GM23338 (cell line): Measurements from ENCODE around the gene TBC1D16. TPM values are rescaled to one million over a fixed set of nuclear protein-coding genes. Genes with fewer than 3 reads are reported as not detected.
A peak's percentile ranks its signal among the peaks of the same experiment; 100 is the strongest.

Experiments used
- ATAC-seq: fragments of 200-7000 bp; cut with Tn5 transposase; 3 replicates; pipeline ENCODE4 v1.9.1; 2020
- DNase-seq: peaks from one replicate; pipeline ENCODE4 v3.0.0-alpha.2; 2015; ENCODE audit warnings: low spot score
- H2AFZ ChIP-seq: fragments of 200-600 bp; sonication (generic); 2 replicates; pipeline ENCODE4 v1.8.0; 2016; ENCODE audit warnings: antibody characterized with exemption, mild to moderate bottlenecking, moderate library complexity
- H3F3A ChIP-seq: fragments of 200-600 bp; sonication (generic); replicated peaks from 2 replicates; pipeline ENCODE4 v1.8.0; 2017; ENCODE audit warnings: antibody characterized with exemption, mixed run types, low read depth
- H3K27ac ChIP-seq: fragments of 200-600 bp; sonication (generic); 2 replicates; pipeline ENCODE4 v1.6.1; 2016; ENCODE audit warnings: low read depth
- H3K27me3 ChIP-seq: fragments of 200-600 bp; sonication (generic); 2 replicates; pipeline ENCODE4 v1.8.0; 2016; ENCODE audit warnings: mild to moderate bottlenecking, mixed run types, moderate library complexity; ENCODE audit not compliant: insufficient read depth
- H3K36me3 ChIP-seq: fragments of 200-600 bp; sonication (generic); 2 replicates; pipeline ENCODE4 v1.8.0; 2016; ENCODE audit warnings: mild to moderate bottlenecking; ENCODE audit not compliant: insufficient read depth
- H3K4me1 ChIP-seq: fragments of 200-600 bp; sonication (generic); 2 replicates; pipeline ENCODE4 v1.8.0; 2016; ENCODE audit warnings: mild to moderate bottlenecking, moderate library complexity; ENCODE audit not compliant: insufficient read depth
- H3K4me2 ChIP-seq: fragments of 200-600 bp; sonication (generic); 2 replicates; pipeline ENCODE4 v1.7.1; 2017; ENCODE audit warnings: mixed run types
- H3K4me3 ChIP-seq: fragments of 200-600 bp; sonication (generic); 2 replicates; pipeline ENCODE4 v1.6.1; 2016; ENCODE audit warnings: mixed run types
- H3K79me2 ChIP-seq: fragments of 200-600 bp; sonication (generic); replicated peaks from 2 replicates; pipeline ENCODE4 v1.8.0; 2017; ENCODE audit warnings: mild to moderate bottlenecking; ENCODE audit not compliant: insufficient read depth
- H3K9me2 ChIP-seq: fragments of 200-600 bp; sonication (generic); 2 replicates; pipeline ENCODE4 v1.8.0; 2017; ENCODE audit not compliant: insufficient read depth
- H4K20me1 ChIP-seq: fragments of 200-600 bp; sonication (generic); replicated peaks from 2 replicates; pipeline ENCODE4 v1.8.0; 2017; ENCODE audit warnings: mild to moderate bottlenecking; ENCODE audit not compliant: insufficient read depth
- H3K27ac Mint-ChIP-seq: 2 replicates; pipeline ENCODE4 v1.8.0; 2020; ENCODE audit warnings: inconsistent platforms, mild to moderate bottlenecking, moderate library complexity, mixed read lengths
- H3K27me3 Mint-ChIP-seq: 3 replicates; pipeline ENCODE4 v1.8.0; 2022; ENCODE audit warnings: low read depth, mild to moderate bottlenecking, moderate library complexity, mixed read lengths, inconsistent platforms; ENCODE audit not compliant: insufficient read depth, poor library complexity
- H3K36me3 Mint-ChIP-seq: 3 replicates; pipeline ENCODE4 v1.8.0; 2021; ENCODE audit warnings: low read depth, mild to moderate bottlenecking, inconsistent platforms, moderate library complexity, mixed read lengths
- H3K4me1 Mint-ChIP-seq: 3 replicates; pipeline ENCODE4 v1.8.0; 2020; ENCODE audit warnings: mild to moderate bottlenecking, inconsistent platforms, mixed read lengths
- H3K4me3 Mint-ChIP-seq: 3 replicates; pipeline ENCODE4 v1.8.0; 2021; ENCODE audit warnings: moderate library complexity, mild to moderate bottlenecking, inconsistent platforms, mixed read lengths
- H3K9me3 Mint-ChIP-seq: 3 replicates; pipeline ENCODE4 v1.8.0; 2020; ENCODE audit warnings: moderate library complexity, mild to moderate bottlenecking, inconsistent platforms, mixed read lengths
- EZH2 ChIP-seq: fragments of 200-600 bp; sonication (generic); IDR thresholded peaks from one replicate; pipeline ENCODE4 v1.8.0; 2017; ENCODE audit warnings: antibody characterized with exemption, mild to moderate bottlenecking, low read depth; ENCODE audit not compliant: unreplicated experiment
- JUNB ChIP-seq: IDR thresholded peaks from one replicate; pipeline ENCODE4 v1.6.1; 2016; ENCODE audit warnings: antibody characterized with exemption; ENCODE audit not compliant: unreplicated experiment
- NANOG ChIP-seq: IDR thresholded peaks from 2 replicates; pipeline ENCODE4 v1.6.1; 2016; ENCODE audit warnings: antibody characterized with exemption, borderline replicate concordance
- ZNF462 ChIP-seq: fragments of 250-450 bp; sonication (Bioruptor Pico); IDR thresholded peaks from 2 replicates; pipeline ENCODE4 v1.5.0; 2020; ENCODE audit warnings: mild to moderate bottlenecking, moderate library complexity
- polyA plus RNA-seq: library from polyadenylated mRNA; unstranded; fragments of >200 nt; fragmentation: Nextera tagmentation; extraction: Ambion mirVana; gene quantifications from 2 replicates; pipeline ENCODE4 v1.2.1, GENCODE V29; 2016
- total RNA-seq: library from RNA; depleted of rRNA; stranded (reverse); fragments of >200 nt; shearing (Covaris generic); gene quantifications from 2 replicates; pipeline ENCODE4 v1.2.3, GENCODE V29; 2014

Gene TBC1D16
- total and polyA plus RNA-seq, 2 experiments from 2014 or later: 16.7 to 104 TPM

- TF ChIP-seq ZNF462 (CRISPR knock-in tag) (no peak), JUNB (no peak)
These were observed 109.5 kb downstream of the TBC1D16 start (continued) for GRCh38 chr17:79926142-79926604.

GRCh38 chr17:79925242-79925957, 110.3 kb downstream of the TBC1D16 start:
- H3K4me2 ChIP-seq: no peak overlapping the region
- no peaks in the 10 kb centered on the region; the same call in 1 of the 2 replicates for H3K4me1 ChIP-seq
- no peak overlapping the region for H3K27ac ChIP-seq
- Mint-ChIP-seq H3K4me1 (peaks cover 16% of the 10 kb centered on the region), H3K27me3 (peaks cover 19% of the 10 kb centered on the region), H3K36me3 (no peaks in the 10 kb centered on the region), H3K9me3 (no peaks in the 10 kb centered on the region), H3K4me3 (no peak overlapping the region), H3K27ac (no peak overlapping the region)
- no peaks in the 10 kb centered on the region for H3K9me2 ChIP-seq
- H3K36me3 ChIP-seq: no peaks in the 10 kb centered on the region
- no peak for TF ChIP-seq NANOG
- no peak overlapping the region for H2AFZ ChIP-seq
- DNase-seq: peak; percentile 45
- H3K4me3 ChIP-seq: no peak overlapping the region
- peaks cover 4% of the 10 kb centered on the region; the same call in 1 of the 2 replicates for H3K27me3 ChIP-seq
- 0 out of 2 replicates have a peak, but pooled peaks cover 6% of the 10 kb centered on the region for H3F3A ChIP-seq
- H3K79me2 ChIP-seq: no peaks in the 10 kb centered on the region
- H4K20me1 ChIP-seq: no peaks in the 10 kb centered on the region
- ATAC-seq: peak; percentile 10

GRCh38 chr17:79924639-79924976, 111.1 kb downstream of the TBC1D16 start:
- no peaks in the 10 kb centered on the region; the same call in 1 of the 2 replicates for H3K4me1 ChIP-seq
- H3K4me2 ChIP-seq: no peak overlapping the region
- H3F3A ChIP-seq: 0 out of 2 replicates have a peak, but pooled peaks cover 6% of the 10 kb centered on the region
- no peaks in the 10 kb centered on the region for H3K9me2 ChIP-seq
- H3K4me3 ChIP-seq: no peak overlapping the region
- no peaks in the 10 kb centered on the region for H3K9me3 Mint-ChIP-seq
- H3K27me3 Mint-ChIP-seq: peaks cover 21% of the 10 kb centered on the region
- H3K27me3 ChIP-seq: no peaks in the 10 kb centered on the region
- ATAC-seq (no peak), DNase-seq (no peak)
- no peak overlapping the region for H3K27ac Mint-ChIP-seq
- H3K36me3 Mint-ChIP-seq: no peaks in the 10 kb centered on the region
- H3K4me1 Mint-ChIP-seq: peaks cover 16% of the 10 kb centered on the region
- no peak overlapping the region for H3K4me3 Mint-ChIP-seq
- no peaks in the 10 kb centered on the region for H4K20me1 ChIP-seq
- H3K27ac ChIP-seq: no peak overlapping the region
- H2AFZ ChIP-seq: no peak overlapping the region; the same call in 1 of the 2 replicates
- no peaks in the 10 kb centered on the region for H3K79me2 ChIP-seq
- H3K36me3 ChIP-seq: no peaks in the 10 kb centered on the region
- no peak for TF ChIP-seq EZH2
